Upper lobe of left lung (tissue), 4 donors: ENCODE results near the gene ARHGAP19.

ENCODE experiments used
- CTCF ChIP-seq, 6 experiments: fragments of 450-650 bp in 4 of 6; fragments of 200-600 bp in 2 of 6; sonication (generic) in 2 of 6; IDR thresholded peaks; one replicate each; pipeline ENCODE4 v1.5.1; 2016 to 2019; ENCODE audit warnings: antibody characterized with exemption in 6 of 6
- EP300 ChIP-seq, 4 donors: sonication (generic); formaldehyde crosslinking; IDR thresholded peaks; one replicate each; pipeline ENCODE4 v1.5.1; 2017; ENCODE audit warnings: antibody characterized with exemption in 4 of 4, control low read depth in 2 of 4
- POLR2A ChIP-seq, 4 donors: fragments of 450-650 bp; IDR thresholded peaks; one replicate each; pipeline ENCODE4 v1.5.1; 2016 to 2017; ENCODE audit warnings: antibody characterized with exemption in 4 of 4, mild to moderate bottlenecking in 2 of 4
- POLR2AphosphoS5 ChIP-seq, 2 donors: sonication (generic); formaldehyde crosslinking; IDR thresholded peaks; one replicate each; pipeline ENCODE4 v1.5.1; 2017; ENCODE audit warnings: antibody characterized with exemption in 2 of 2

- TF ChIP-seq CTCF (IDR thresholded peaks at IDR 0.05), result no peak
- no peak for TF ChIP-seq POLR2A (IDR thresholded peaks at IDR 0.05)
- no peak for TF ChIP-seq POLR2AphosphoS5 (IDR thresholded peaks at IDR 0.05)
- TF ChIP-seq EP300 (IDR thresholded peaks at IDR 0.05), result no peak
These were observed 107.5 kb downstream of the ARHGAP19 start for GRCh38 chr10:97184971-97185325.
